Stimulated activated CD8-positive, alpha-beta memory T cell treated with anti-CD3 and anti-CD28 coated beads, Interleukin-15, amount 100 ng/mL, for 1 hour (primary cell): ENCODE results near the gene BACH2.

Source experiments
- DNase-seq: peaks from one replicate; pipeline ENCODE4 v3.0.0-alpha.2; 2020; ENCODE audit warnings: low read depth

BACH2 gene

DNA sequence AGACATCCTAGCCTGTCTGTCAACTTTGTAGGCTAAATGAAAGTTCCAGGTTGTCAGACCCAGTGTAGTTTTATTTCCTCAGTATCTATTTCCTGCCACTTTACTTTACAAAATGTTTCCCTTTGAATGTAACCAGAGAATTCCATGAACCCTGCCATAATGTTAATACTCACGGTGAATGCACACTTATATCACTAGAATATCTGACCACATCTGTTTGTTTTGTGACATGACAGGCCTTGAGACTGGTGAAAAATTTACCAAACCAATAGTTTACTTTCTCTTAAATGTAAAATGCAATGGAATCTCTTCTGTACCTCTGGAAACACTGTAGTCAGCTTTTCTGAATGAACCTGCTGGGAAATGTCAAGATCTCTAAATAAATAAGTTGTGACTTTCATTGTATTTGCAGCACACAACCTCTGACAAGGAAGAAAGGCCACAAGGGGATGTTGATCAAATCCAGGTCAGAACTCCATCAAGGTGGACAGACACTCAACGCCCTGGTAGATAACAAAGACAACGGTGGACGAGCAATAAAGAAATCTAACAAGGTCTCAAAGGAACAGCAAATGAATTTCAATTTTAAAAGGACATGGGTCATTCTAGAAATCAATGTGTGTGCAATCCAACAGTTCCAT lies 59.2 kb downstream of the BACH2 start:
- no peak for DNase-seq

GRCh38 chr6:90233994-90234393 lies 62.6 kb downstream of the BACH2 start:
- peak; percentile 58 for DNase-seq

DNA sequence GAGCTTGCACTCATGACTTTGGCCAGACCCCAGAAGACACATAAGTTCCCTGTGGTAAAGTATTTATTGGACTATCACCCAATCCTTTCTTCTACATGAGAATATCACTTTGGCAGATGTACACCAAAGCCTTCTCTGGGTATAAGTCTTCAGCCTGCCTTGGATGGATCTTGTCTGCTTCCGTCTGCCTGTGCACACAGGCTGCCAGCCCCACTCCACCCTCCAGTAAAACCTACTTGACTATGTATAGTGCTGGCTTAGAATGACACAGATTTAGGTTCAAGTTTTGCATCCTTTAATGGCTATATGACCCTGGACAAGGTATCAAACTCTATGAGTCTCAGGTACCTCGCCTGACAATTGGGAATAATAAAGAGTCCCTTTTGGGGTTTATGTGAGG lies 63.4 kb downstream of the BACH2 start:
- no peak for DNase-seq

GRCh38 chr6:90231798-90232197 lies 64.8 kb downstream of the BACH2 start:
- no peak for DNase-seq

DNA sequence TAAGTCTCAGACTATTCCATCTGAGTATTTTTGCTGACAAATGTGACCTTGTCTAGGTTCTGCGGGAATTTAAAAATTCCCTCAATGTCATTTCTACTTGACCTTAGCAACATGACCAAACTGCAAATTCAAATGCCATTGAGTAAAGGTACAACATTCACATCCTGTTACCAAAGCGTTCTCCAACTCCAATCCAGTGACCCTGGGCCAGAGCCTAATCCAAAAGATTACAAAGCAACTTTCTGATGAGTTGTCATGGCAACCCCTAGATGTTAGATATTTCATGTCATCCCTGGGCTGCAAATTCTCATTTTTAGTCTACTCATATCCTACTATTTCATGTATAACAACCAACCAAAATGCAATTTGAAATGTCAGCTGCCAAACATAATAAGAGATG lies 65.3 kb downstream of the BACH2 start:
- no peak for DNase-seq

GRCh38 chr6:90230548-90231215 lies 66.0 kb downstream of the BACH2 start:
- DNase-seq, result no peak

GRCh38 chr6:90229331-90230010 lies 67.2 kb downstream of the BACH2 start:
- no peak for DNase-seq

GRCh38 chr6:90227673-90228072 lies 69.0 kb downstream of the BACH2 start:
- DNase-seq, result no peak

GRCh38 chr6:90227213-90227612 lies 69.4 kb downstream of the BACH2 start:
- DNase-seq, result no peak

DNA sequence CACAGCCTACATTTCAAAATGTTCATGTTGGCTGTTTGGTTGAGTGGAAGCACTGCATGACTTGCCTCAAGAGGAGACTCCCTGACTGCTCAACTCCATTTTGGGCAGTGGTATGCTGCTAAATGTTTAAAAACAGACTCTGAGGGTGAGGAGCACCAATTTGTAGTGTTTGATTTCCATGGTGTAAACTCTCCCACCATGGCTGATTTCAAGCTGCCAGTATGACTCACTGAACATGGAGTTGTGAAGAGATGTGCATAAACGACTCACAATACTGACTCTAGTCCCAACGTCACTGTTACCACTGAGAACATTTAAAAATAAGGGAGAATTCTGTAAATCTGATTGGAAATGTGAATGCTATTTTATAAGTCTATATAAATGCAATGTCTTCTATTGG lies 70.4 kb downstream of the BACH2 start:
- no peak for DNase-seq

- no peak for DNase-seq
Observed at GRCh38 chr6:90224196-90224595, 72.4 kb downstream of the BACH2 start.

GRCh38 chr6:90222724-90223198 lies 73.9 kb downstream of the BACH2 start:
- no peak for DNase-seq

DNA sequence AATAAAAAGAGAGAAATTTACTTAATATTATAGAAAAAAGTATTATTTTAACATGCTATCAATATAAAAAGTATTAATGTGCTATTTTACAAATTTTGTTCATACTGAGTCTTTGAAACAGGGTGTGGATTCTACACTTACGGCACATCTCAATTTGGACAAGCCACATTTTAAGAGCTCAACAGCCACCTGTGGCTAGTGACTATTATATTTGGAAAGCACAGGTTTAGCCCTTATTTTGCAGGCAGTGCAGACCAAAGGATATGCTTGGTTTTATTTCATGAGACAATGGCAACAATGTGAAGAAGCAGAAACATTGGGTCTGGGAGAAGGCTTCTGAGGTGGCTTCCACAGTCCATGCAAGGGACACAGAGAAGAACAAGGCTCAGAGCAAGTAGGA lies 74.6 kb downstream of the BACH2 start:
- DNase-seq, result no peak

DNA sequence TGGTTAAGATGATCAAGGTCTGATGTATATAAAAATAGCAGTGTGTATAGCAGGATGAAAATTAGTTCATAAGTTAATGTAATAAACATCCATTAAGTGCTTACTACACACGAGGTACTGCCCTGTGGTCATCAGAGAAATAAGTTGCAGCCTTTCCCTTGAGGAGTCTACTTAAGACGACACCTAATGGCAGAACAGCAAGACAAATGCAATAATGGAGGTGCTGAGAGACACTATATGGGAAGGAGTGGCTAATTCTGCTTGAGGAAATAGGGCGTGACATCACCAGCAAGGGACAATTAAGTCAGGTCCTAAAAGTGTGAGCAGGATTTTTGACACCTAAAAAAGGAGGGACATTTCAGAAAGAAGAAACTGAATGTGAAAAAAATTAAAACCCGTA lies 75.2 kb downstream of the BACH2 start:
- DNase-seq, result no peak

- no peak for DNase-seq
Observed at GRCh38 chr6:90220273-90220672, 76.4 kb downstream of the BACH2 start.

DNA sequence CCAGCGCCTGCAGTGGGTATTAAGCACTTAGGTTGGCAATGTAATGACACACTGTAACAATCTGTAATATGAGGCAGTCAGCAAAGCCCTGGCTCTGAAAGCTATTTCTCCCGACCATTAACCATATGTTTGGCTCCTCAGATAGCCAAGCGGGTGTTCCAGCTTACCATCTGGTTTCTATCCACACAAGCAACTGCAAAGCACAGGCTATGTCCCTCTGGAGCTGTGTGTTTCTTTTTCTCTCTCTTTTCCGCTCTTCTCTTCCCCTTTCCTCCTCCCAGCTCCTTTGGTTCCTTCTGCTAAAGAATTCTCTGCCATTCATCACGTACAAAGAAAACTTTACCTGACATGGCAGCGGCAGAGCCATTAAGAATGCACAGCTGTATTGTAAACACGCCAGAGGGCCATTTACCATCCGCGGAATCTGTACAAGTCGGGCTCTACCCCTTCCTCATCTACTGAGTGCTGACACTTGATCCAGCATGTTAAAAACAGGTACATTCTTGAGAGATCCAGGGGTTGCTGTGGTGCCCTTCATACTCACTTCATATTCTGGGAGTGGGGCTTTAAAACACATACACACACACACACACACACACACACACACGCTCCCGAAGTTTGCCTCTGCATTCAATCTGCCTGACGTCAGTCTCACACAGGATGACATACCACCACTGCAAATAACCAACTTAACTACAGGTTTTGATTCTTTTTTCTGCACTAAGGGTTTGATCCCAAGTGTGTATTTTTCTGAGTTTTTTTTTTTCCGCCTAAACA lies 77.2 kb downstream of the BACH2 start:
- no peak for DNase-seq

DNA sequence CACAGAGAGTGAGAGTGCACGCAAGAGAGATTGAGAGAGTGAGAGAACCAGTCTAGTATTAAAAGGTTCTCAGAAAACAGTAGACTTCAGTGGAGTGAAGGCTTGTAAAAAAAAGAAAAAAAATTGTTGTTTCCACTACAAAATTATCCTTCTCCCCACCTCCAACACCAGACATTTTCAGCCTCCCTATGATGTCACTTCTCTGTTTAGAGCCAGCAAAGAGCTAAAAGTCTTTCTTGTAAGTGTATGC lies 77.8 kb downstream of the BACH2 start:
- no peak for DNase-seq

DNA sequence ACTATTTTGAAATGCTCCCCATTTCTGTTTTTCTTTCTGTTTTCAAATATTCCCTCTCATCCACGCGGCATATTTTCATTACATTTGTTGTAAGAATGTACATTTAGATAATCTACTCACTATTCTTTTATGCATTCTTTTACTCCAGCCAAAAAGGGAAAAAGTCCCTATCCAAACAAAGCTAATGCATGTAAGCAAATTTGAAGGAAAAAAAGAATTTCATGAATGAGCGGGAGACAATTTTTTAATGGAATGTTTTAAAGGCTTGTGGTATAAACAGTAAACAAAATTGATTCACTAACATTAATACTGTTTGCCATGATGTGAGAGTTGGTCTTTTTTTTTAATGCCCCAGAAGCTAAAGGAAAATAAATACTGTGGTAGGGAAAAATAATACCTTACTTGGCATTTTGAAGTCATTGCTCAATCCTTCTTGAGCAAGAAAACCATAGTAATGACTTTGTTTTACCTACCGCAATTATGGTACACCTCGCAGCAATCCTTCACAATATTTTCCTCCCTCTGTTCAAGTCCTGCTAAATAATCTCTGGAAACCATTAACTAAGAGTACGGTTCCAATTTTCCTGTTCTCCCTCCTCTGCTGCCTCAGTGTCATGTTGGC lies 79.0 kb downstream of the BACH2 start:
- no peak for DNase-seq

GRCh38 chr6:90216072-90216977 lies 80.3 kb downstream of the BACH2 start:
- DNase-seq, result no peak

DNA sequence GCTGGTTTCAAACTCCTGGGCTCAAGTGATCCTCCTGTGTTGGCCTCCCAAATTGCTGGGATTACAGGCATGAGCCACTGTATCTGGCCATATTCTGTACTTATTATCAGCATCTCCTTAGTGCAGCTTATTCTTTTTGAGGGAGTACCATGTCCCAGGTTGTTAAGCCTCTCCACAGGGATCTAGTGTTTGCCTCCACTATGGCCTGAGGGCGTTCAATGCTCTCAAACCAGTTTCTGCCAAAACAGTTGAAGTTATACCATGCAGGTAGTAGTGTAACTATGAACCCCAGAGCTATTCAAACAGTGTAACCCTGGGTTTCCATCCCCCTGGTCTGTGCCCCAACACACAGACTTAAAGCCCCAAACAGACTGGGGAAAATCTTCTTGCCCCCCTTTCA lies 81.7 kb downstream of the BACH2 start:
- no peak for DNase-seq

- no peak for DNase-seq
Observed at GRCh38 chr6:90214461-90214860, 82.2 kb downstream of the BACH2 start.
